ENCODE results near the gene ATXN10. TPM values are rescaled to one million over a fixed set of nuclear protein-coding genes. Genes with fewer than 3 reads are reported as not detected.
"Not testable (repeated sequence)": the region's sequence is repeated elsewhere in the genome, so short reads cannot be mapped to it uniquely, and the experiment has no call there.

Gene ATXN10
- 112 and 210 TPM in 2 replicates for total RNA-seq (2014; rRNA removed; shearing (Covaris generic); ENCODE audit: low replicate concordance)

- H3K79me2 ChIP-seq (ENCODE audit: low read length), result peaks cover 56% of the 10 kb centered on the region
- DNase-seq, result peak; percentile 92
- H3K36me3 ChIP-seq (ENCODE audit: insufficient read depth, low read length), result peaks cover 9% of the 10 kb centered on the region; the same call in 1 of the 2 replicates
- peak within 1 kb of the TSS; percentile 81; the same call in 1 of the 2 replicates for H2AFZ ChIP-seq (ENCODE audit: low read length)
- peak within 1 kb of the TSS; percentile 91 for H3K4me2 ChIP-seq (ENCODE audit: low read depth, low read length, poor library complexity, severe bottlenecking)
- no peaks in the 10 kb centered on the region for H4K20me1 ChIP-seq (ENCODE audit: insufficient read depth, low read depth, low read length)
- H3K4me1 ChIP-seq (ENCODE audit: low read length), result peaks cover 30% of the 10 kb centered on the region
- peak within 1 kb of the TSS; percentile 97 for H3K9ac ChIP-seq (ENCODE audit: low read length)
- no peaks in the 10 kb centered on the region for H3K9me3 ChIP-seq (ENCODE audit: low read length)
- no peaks in the 10 kb centered on the region for H3K9me2 ChIP-seq (replicated peaks; ENCODE audit: insufficient read depth, low read length)
- H3K27ac ChIP-seq (ENCODE audit: low read length), result peak within 1 kb of the TSS; percentile 74
- H3K27me3 ChIP-seq (ENCODE audit: low read length), result no peaks in the 10 kb centered on the region
- peak within 1 kb of the TSS; percentile 90 for H3K4me3 ChIP-seq (ENCODE audit: low read length)
Measured at GRCh38 chr22:45671783-45672563, at the start of gene ATXN10. TSS of gene ATXN10 (plus strand) at chr22:45671834. CDS start at chr22:45672064, 230 bp downstream.

GRCh38 chr22:45621836-45622600, 49.6 kb upstream of the ATXN10 start:
- Histone ChIP-seq H3K9ac (ENCODE audit: low read length) (no peak overlapping the region), H4K20me1 (ENCODE audit: insufficient read depth, low read depth, low read length) (no peaks in the 10 kb centered on the region), H3K4me2 (ENCODE audit: low read depth, low read length, poor library complexity, severe bottlenecking) (no peak overlapping the region), H3K27ac (ENCODE audit: low read length) (no peak overlapping the region), H3K9me3 (ENCODE audit: low read length) (no peaks in the 10 kb centered on the region), H2AFZ (ENCODE audit: low read length) (no peak overlapping the region), H3K27me3 (ENCODE audit: low read length) (no peaks in the 10 kb centered on the region), H3K4me3 (ENCODE audit: low read length) (no peak overlapping the region), H3K4me1 (ENCODE audit: low read length) (no peaks in the 10 kb centered on the region), H3K79me2 (ENCODE audit: low read length) (no peaks in the 10 kb centered on the region), H3K36me3 (ENCODE audit: insufficient read depth, low read length) (no peaks in the 10 kb centered on the region), H3K9me2 (replicated peaks; ENCODE audit: insufficient read depth, low read length) (no peaks in the 10 kb centered on the region)
- DNase-seq, result no peak

- not testable (repeated sequence) for H3K4me3 ChIP-seq (ENCODE audit: low read length); H4K20me1 ChIP-seq (ENCODE audit: insufficient read depth, low read depth, low read length); H3K4me1 ChIP-seq (ENCODE audit: low read length); H3K36me3 ChIP-seq (ENCODE audit: insufficient read depth, low read length); H3K27me3 ChIP-seq (ENCODE audit: low read length); DNase-seq; H3K4me2 ChIP-seq (ENCODE audit: low read depth, low read length, poor library complexity, severe bottlenecking); H3K9ac ChIP-seq (ENCODE audit: low read length); H3K27ac ChIP-seq (ENCODE audit: low read length); H3K9me2 ChIP-seq (replicated peaks; ENCODE audit: insufficient read depth, low read length); H2AFZ ChIP-seq (ENCODE audit: low read length); H3K79me2 ChIP-seq (ENCODE audit: low read length); H3K9me3 ChIP-seq (ENCODE audit: low read length)
Measured at GRCh38 chr22:45623464-45624145, 48.0 kb upstream of the ATXN10 start.

GRCh38 chr22:45626198-45626651, 45.4 kb upstream of the ATXN10 start:
- H3K4me3 ChIP-seq (ENCODE audit: low read length), result no peak overlapping the region
- no peaks in the 10 kb centered on the region for H3K27me3 ChIP-seq (ENCODE audit: low read length)
- H2AFZ ChIP-seq (ENCODE audit: low read length), result no peak overlapping the region
- no peak overlapping the region for H3K4me2 ChIP-seq (ENCODE audit: low read depth, low read length, poor library complexity, severe bottlenecking)
- no peaks in the 10 kb centered on the region for H3K9me3 ChIP-seq (ENCODE audit: low read length)
- H3K4me1 ChIP-seq (ENCODE audit: low read length), result no peaks in the 10 kb centered on the region
- H3K9ac ChIP-seq (ENCODE audit: low read length), result no peak overlapping the region
- no peak overlapping the region for H3K27ac ChIP-seq (ENCODE audit: low read length)
- no peak for DNase-seq
- H3K79me2 ChIP-seq (ENCODE audit: low read length), result no peaks in the 10 kb centered on the region
- H3K36me3 ChIP-seq (ENCODE audit: insufficient read depth, low read length), result no peaks in the 10 kb centered on the region
- no peaks in the 10 kb centered on the region for H4K20me1 ChIP-seq (ENCODE audit: insufficient read depth, low read depth, low read length)
- no peaks in the 10 kb centered on the region for H3K9me2 ChIP-seq (replicated peaks; ENCODE audit: insufficient read depth, low read length)

GRCh38 chr22:45627489-45628233, 44.0 kb upstream of the ATXN10 start:
- Histone ChIP-seq H3K9me3 (ENCODE audit: low read length) (no peaks in the 10 kb centered on the region), H3K36me3 (ENCODE audit: insufficient read depth, low read length) (no peaks in the 10 kb centered on the region), H3K9ac (ENCODE audit: low read length) (no peak overlapping the region), H3K4me2 (ENCODE audit: low read depth, low read length, poor library complexity, severe bottlenecking) (no peak overlapping the region), H3K4me3 (ENCODE audit: low read length) (no peak overlapping the region), H2AFZ (ENCODE audit: low read length) (no peak overlapping the region), H4K20me1 (ENCODE audit: insufficient read depth, low read depth, low read length) (no peaks in the 10 kb centered on the region), H3K27ac (ENCODE audit: low read length) (no peak overlapping the region), H3K27me3 (ENCODE audit: low read length) (no peaks in the 10 kb centered on the region), H3K79me2 (ENCODE audit: low read length) (no peaks in the 10 kb centered on the region), H3K4me1 (ENCODE audit: low read length) (no peaks in the 10 kb centered on the region), H3K9me2 (replicated peaks; ENCODE audit: insufficient read depth, low read length) (no peaks in the 10 kb centered on the region)
- no peak for DNase-seq

- no peak overlapping the region for H3K27ac ChIP-seq (ENCODE audit: low read length)
- H3K9ac ChIP-seq (ENCODE audit: low read length), result no peak overlapping the region
- H2AFZ ChIP-seq (ENCODE audit: low read length), result no peak overlapping the region
- H3K36me3 ChIP-seq (ENCODE audit: insufficient read depth, low read length), result no peaks in the 10 kb centered on the region
- H3K4me3 ChIP-seq (ENCODE audit: low read length), result no peak overlapping the region
- no peaks in the 10 kb centered on the region for H4K20me1 ChIP-seq (ENCODE audit: insufficient read depth, low read depth, low read length)
- H3K4me2 ChIP-seq (ENCODE audit: low read depth, low read length, poor library complexity, severe bottlenecking), result no peak overlapping the region
- no peaks in the 10 kb centered on the region for H3K27me3 ChIP-seq (ENCODE audit: low read length)
- no peaks in the 10 kb centered on the region for H3K9me3 ChIP-seq (ENCODE audit: low read length)
- H3K9me2 ChIP-seq (replicated peaks; ENCODE audit: insufficient read depth, low read length), result no peaks in the 10 kb centered on the region
- no peaks in the 10 kb centered on the region for H3K79me2 ChIP-seq (ENCODE audit: low read length)
- no peaks in the 10 kb centered on the region for H3K4me1 ChIP-seq (ENCODE audit: low read length)
- DNase-seq, result no peak
Measured at GRCh38 chr22:45628515-45628914, 43.1 kb upstream of the ATXN10 start.

GRCh38 chr22:45629469-45630089, 42.1 kb upstream of the ATXN10 start:
- no peak for DNase-seq
- no peaks in the 10 kb centered on the region for H3K9me2 ChIP-seq (replicated peaks; ENCODE audit: insufficient read depth, low read length)
- no peak overlapping the region for H3K4me2 ChIP-seq (ENCODE audit: low read depth, low read length, poor library complexity, severe bottlenecking)
- H2AFZ ChIP-seq (ENCODE audit: low read length), result no peak overlapping the region
- H3K4me1 ChIP-seq (ENCODE audit: low read length), result no peaks in the 10 kb centered on the region
- no peak overlapping the region for H3K9ac ChIP-seq (ENCODE audit: low read length)
- no peak overlapping the region for H3K27ac ChIP-seq (ENCODE audit: low read length)
- H4K20me1 ChIP-seq (ENCODE audit: insufficient read depth, low read depth, low read length), result no peaks in the 10 kb centered on the region
- H3K4me3 ChIP-seq (ENCODE audit: low read length), result no peak overlapping the region
- H3K27me3 ChIP-seq (ENCODE audit: low read length), result no peaks in the 10 kb centered on the region
- no peaks in the 10 kb centered on the region for H3K9me3 ChIP-seq (ENCODE audit: low read length)
- no peaks in the 10 kb centered on the region for H3K79me2 ChIP-seq (ENCODE audit: low read length)
- H3K36me3 ChIP-seq (ENCODE audit: insufficient read depth, low read length), result no peaks in the 10 kb centered on the region
